HG02759 (cell line): ENCODE results near the gene OR1L8.

Experiments used
- ATAC-seq: cut with Tn5 transposase; IDR thresholded peaks from one replicate; pipeline ENCODE4 v1.9.1; 2021; ENCODE audit warnings: mild to moderate bottlenecking, moderate library complexity; ENCODE audit not compliant: unreplicated experiment

Gene OR1L8

GRCh38 chr9:122518226-122518625 is 65.0 kb downstream of the OR1L8 start:
- no peak for ATAC-seq
